NCI-H128 (cell line): ENCODE results near the gene CAMK2G.
"Not testable (repeated sequence)": the region's sequence is repeated elsewhere in the genome, so short reads cannot be mapped to it uniquely, and the experiment has no call there.

Experiments used
- DNase-seq: peaks from one replicate; lab custom pipeline; 2025; ENCODE audit not compliant: unreplicated experiment; lab: John Stamatoyannopoulos, UW

The CAMK2G gene

GRCh38 chr10:73841061-73841421, 33.3 kb downstream of the CAMK2G start:
- no peak for DNase-seq

- DNase-seq = no peak
Observed at GRCh38 chr10:73840403-73841060, 33.8 kb downstream of the CAMK2G start.

DNA sequence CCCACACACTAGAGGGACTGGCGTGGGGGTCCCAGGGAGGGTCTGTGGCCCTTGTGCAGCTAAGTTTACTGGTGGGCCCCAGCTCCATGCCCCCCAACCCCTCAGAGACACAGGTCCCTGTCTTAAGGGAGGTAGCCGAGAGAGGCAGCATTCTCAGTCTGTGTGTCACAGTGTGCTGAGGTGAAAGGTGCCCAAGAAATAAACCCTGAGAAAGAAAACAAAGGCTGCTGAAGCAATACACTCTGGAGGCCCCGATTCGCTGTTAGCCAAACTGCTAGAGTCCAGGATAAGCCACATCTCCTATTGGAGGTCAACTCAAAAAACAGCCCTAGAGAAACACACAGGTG, 34.3 kb downstream of the CAMK2G start:
- no peak for DNase-seq

DNA sequence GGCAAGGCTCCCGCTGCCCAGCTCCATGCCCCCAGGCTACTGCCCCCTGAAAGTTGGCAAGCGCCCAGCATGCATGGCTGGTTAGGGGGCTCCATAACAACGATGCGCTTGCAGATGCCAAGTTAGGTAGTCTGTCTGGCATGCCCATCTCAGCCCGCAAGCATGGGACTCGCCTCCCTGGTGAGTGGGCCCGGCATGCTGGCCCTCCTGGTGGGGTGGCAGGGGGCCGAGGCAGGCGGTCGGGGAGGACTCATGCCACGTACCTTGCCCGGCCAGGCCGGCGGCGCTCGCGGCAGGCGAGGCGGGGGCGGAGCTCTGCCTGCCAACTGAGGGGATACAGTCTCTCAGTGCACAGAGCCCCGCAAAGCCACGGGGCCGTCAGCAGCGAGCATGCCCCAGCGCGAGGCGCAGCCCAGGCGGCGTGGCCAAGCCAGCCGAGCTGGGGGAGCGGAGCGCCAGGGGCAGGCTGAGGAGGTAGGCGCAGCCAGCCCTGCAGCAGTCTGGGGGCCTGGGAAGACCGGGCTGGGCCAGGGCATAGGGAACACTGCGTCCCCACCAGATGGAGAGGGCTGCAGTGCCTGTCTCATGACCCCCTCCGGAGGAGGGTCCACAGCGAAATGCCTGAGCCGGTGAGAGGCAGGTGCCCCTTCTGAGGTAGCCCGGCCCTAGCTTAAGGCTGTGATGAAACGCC, 34.9 kb downstream of the CAMK2G start:
- no peak for DNase-seq

- no peak for DNase-seq
Observed at GRCh38 chr10:73838827-73839226, 35.5 kb downstream of the CAMK2G start.

DNA sequence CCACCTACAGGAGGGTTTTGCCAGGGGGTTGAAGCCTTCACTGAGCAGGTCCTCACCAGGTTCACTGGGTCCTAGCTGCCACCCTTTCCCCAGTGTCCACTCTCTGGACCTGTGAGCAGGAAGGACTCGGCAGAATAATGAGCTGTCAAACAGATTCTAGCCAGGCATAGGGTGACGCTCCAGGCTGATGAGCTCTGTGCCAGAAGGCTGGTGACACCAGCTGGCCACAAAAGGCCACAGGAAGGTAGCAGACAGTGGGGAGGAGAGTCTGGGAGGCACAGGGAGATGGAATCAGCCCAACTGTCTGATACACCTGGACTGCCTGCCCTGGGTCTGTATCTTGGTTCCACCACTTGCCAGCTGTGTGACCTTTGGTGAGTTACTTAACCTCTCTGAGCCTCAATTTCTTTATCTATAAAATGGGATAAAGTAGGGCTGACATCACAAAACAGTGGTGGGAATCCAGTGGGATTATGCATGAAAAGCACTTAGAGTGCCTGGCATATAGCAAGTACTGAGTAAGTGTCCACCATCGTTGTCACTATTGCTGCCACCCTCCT, 36.3 kb downstream of the CAMK2G start:
- no peak for DNase-seq

GRCh38 chr10:73837072-73837471, 37.3 kb downstream of the CAMK2G start:
- no peak for DNase-seq

DNA sequence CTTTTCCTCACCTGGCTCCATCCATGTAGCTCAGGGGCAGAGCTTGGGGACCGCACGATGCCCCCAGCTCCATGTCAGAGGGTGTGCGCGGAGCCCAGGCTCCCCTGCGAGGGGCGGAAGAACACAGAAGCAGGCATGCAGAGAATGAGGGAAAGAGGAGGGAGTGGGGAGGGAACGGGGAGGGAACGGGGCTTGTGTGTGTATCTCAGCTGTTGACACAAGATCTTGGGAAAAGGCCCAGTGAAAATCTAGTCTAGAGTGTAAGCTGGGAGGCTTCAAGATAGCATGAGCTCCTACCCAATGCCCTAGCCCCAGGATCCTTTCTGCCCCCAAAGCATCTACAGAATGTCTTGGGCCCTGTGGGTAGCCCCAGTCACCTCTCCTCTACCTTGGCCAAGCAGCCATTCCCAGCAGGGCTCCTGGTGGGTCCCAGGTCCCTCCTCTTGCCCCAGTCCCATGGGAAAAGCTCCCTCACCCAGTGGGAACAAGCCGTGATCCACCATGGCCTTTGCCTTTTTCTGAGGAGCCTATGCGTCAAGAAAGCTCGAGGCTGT, 37.9 kb downstream of the CAMK2G start:
- DNase-seq = no peak

- not testable (repeated sequence) for DNase-seq
Observed at GRCh38 chr10:73829090-73829489, 45.3 kb downstream of the CAMK2G start.

DNA sequence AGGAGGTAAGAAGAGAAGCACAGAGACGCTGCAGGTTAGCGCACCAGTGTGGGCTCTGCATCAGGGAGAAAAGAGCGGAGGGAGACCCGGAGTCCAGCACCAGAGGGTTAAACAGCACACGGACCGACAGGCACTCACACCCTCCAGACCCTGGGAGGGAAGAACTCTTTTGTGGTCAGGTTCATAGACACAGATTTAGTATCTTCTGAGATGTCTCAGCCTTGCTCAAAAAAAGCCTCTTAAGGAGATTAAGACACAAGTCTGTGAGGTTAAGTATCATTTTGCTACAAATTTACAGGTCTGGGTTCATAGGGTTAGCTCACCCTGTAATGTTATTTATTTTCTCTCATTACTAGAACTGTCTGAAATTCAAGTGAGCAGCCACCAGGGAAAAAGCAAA, 46.2 kb downstream of the CAMK2G start:
- no peak for DNase-seq

- DNase-seq = no peak
Observed at GRCh38 chr10:73827346-73828089, 46.8 kb downstream of the CAMK2G start.

- no peak for DNase-seq
Observed at GRCh38 chr10:73824146-73824725, 50.1 kb downstream of the CAMK2G start.

- no peak for DNase-seq
Observed at GRCh38 chr10:73823391-73823790, 51.0 kb downstream of the CAMK2G start.

DNA sequence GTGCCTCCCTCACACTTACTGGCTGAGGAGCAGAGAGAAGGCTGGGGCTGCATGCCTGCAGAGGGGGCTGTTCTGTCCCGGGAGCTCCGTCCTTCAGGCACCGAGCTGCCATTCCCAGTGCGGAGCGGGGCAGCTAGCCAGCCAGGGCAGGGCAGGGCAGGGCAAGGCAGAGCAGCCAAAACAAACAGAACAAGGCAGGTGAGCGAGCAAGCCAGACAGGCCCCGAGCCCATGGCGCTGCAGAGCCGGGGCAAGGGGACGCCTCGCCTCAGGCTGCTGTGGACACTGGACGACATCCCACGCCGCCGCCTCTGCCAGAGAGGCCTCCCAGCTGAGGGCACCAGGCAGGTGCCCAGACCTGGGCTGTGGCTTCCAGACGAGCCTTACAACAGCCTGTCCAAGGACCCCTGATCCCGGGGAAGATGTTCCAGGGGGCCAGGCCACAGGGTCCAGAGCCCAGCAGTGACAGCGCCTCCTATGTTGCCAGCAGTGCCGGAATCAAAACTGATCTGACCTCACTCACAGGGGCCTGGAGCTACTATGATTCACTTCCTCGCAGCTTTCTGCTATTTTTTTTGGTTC, 54.8 kb downstream of the CAMK2G start:
- no peak for DNase-seq

- DNase-seq = no peak
Observed at GRCh38 chr10:73819081-73819480, 55.3 kb downstream of the CAMK2G start.

DNA sequence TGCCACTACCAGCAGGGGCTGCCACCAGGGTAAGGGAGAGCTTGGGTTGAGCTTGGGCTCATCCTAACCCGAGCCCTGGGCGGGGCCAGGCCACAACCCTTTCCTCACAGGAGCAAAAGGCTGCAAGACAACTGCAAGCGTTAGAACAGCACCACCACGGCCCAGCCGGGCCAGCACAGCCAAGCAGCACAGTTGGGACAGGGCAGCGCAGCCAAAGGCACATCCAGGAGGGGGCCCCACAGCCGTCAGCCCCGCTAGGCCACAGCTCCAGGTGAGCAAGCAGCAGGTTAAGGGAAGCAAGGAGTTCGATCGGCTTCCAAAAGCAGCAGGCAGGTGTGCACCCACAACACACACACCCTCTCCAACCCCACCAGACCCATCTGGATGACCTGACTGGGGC, 56.0 kb downstream of the CAMK2G start:
- DNase-seq = no peak

DNA sequence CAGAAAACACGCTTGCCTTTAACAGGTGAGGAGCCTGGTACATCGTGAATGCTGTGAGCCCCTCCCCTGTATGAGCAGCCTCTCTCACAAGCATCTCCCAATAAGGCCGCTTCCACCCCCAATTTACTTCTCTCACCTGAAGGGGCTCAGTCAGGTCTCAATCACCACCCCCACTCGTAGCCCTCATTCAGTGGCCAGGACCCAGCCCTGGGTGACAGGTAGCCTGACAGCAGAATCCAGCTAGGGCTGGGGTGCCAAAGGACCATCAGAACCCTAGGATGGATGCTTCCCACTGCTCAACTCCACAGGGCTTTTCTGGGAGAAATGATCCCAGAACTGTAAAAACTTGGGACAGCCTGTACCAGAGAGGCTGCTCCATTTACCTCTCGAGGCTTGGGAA, 56.5 kb downstream of the CAMK2G start:
- no peak for DNase-seq

DNA sequence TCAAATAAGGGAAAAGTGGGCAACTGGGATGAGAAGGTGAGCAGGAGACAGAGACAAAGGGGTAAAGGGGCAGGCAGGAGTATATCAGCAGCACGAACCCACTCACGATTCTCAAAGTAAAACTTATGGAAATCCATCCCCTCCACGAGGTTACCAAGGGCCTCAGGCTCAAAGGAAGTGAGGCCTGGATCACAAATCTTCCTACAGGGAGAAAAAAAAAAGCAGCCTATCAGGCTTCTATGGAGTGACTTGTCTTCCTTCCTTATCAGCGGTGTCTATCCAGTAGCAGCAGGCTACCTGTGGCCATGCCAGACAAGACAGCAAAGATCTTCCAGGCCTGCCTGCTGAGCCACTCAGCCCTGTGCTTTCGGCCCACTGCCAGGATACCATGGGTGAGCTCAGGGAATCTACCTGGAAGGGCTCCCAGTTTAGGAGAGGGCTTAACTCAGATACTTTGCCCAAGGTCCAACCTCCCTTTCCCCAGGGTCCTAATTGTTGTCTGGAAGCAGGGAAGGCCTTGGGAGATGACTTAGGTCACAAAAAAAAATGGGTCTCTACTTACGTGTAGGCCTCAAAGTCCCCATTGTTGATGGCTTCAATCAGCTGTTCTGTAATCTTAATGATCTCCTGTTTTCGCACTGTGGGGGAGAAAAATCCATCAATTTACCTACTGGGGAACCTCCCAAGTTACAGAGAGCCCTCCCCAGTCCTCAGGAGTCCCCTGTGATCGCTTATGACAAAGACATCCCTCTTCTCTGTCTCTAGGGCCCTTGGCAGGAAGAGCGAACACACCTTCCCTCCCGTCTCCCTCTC, 57.2 kb downstream of the CAMK2G start:
- no peak for DNase-seq

DNA sequence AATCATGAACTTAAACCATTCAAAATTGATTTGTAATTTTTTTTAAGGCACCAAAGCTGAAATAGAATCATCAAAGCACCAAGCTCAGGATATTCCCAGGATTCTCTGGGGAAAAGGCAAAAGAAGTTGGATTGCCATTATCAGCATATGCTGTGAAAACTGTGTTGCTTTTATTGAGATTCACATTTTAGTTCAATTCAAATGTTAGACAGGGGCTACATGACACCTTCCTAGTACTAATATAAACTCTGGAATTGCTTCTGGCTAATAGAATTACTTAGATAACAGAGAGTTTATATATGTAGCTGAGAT, 58.7 kb downstream of the CAMK2G start:
- no peak for DNase-seq
